DOHH2 (cell line): ENCODE data around the gene GSTA5.
"Not testable (repeated sequence)": the region's sequence is repeated elsewhere in the genome, so short reads cannot be mapped to it uniquely, and the experiment has no call there.

Source experiments
- H3F3A ChIP-seq: fragments of 200-600 bp; sonication (generic), shearing (Covaris generic); 2 replicates; pipeline ENCODE4 v1.6.0; 2016; ENCODE audit warnings: antibody characterized with exemption, mild to moderate bottlenecking; ENCODE audit not compliant: control insufficient read depth, insufficient read depth
- H3K27ac ChIP-seq: fragments of 200-600 bp; sonication (generic); 2 replicates; pipeline ENCODE4 v1.5.1; 2014; ENCODE audit warnings: low read depth, mild to moderate bottlenecking, low read length, moderate library complexity
- H3K27me3 ChIP-seq: fragments of 200-600 bp; sonication (generic); 2 replicates; pipeline ENCODE4 v1.6.1; 2014; ENCODE audit warnings: mild to moderate bottlenecking, low read length, mixed read lengths; ENCODE audit not compliant: control insufficient read depth
- H3K36me3 ChIP-seq: fragments of 200-600 bp; sonication (generic); 2 replicates; pipeline ENCODE4 v1.6.1; 2014; ENCODE audit warnings: mild to moderate bottlenecking, low read length, moderate library complexity, mixed read lengths; ENCODE audit not compliant: control insufficient read depth
- H3K4me1 ChIP-seq: fragments of 200-600 bp; sonication (generic); 2 replicates; pipeline ENCODE4 v1.6.1; 2014; ENCODE audit warnings: mild to moderate bottlenecking, low read length, mixed read lengths; ENCODE audit not compliant: control insufficient read depth
- H3K4me2 ChIP-seq: fragments of 200-600 bp; sonication (generic); 2 replicates; pipeline ENCODE4 v1.6.0; 2014; ENCODE audit warnings: mild to moderate bottlenecking, low read length, moderate library complexity
- H3K4me3 ChIP-seq: fragments of 200-600 bp; sonication (generic); 2 replicates; pipeline ENCODE4 v1.5.1; 2014; ENCODE audit warnings: mild to moderate bottlenecking, low read length, mixed read lengths
- H3K79me2 ChIP-seq: fragments of 200-600 bp; sonication (generic); 2 replicates; pipeline ENCODE4 v1.6.1; 2014; ENCODE audit warnings: mild to moderate bottlenecking, low read length, mixed read lengths; ENCODE audit not compliant: control insufficient read depth
- H3K9me2 ChIP-seq: fragments of 200-600 bp; sonication (generic); replicated peaks from 2 replicates; pipeline ENCODE4 v1.6.1; 2014; ENCODE audit warnings: mild to moderate bottlenecking, low read length, mixed read lengths; ENCODE audit not compliant: control insufficient read depth
- H3K9me3 ChIP-seq: fragments of 200-600 bp; sonication (generic); 2 replicates; pipeline ENCODE4 v1.6.1; 2014; ENCODE audit warnings: antibody characterized with exemption, low read length, mixed read lengths; ENCODE audit not compliant: control insufficient read depth, insufficient read depth
- H4K20me1 ChIP-seq: fragments of 200-600 bp; sonication (generic); 2 replicates; pipeline ENCODE4 v1.6.0; 2014; ENCODE audit warnings: low read depth, mild to moderate bottlenecking, antibody characterized with exemption, low read length, moderate library complexity; ENCODE audit not compliant: control insufficient read depth, insufficient read depth
- CTCF ChIP-seq: fragments of 200-600 bp; sonication (generic); IDR thresholded peaks from one replicate; pipeline ENCODE4 v1.5.1; 2014; ENCODE audit warnings: antibody characterized with exemption, mild to moderate bottlenecking, low read depth, low read length; ENCODE audit not compliant: poor library complexity, severe bottlenecking
- EZH2phosphoT487 ChIP-seq: fragments of 200-600 bp; sonication (generic); IDR thresholded peaks from 2 replicates; pipeline ENCODE4 v1.6.1; 2017; ENCODE audit warnings: borderline replicate concordance, mild to moderate bottlenecking, antibody characterized with exemption, low read length, moderate library complexity, mixed read lengths

GSTA5 gene

DNA sequence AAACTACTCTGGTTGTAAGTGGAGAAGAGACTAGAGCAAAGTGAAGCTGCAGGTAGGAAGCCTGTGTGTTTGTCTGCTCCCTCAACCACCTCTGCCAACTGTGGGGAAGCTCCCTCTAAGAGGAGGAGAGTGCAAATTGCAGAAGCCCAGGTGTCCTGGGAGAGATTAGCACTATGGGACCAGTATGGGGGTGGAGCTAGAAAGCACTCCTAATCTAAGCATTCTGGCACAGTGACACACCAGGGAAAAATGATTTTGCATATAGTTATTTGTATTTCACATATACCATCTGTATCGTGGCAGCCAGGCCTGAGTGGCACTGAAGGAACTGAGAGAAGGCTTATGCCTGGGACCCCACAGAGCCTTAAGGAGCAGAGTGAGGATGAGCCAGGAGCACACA is 49.8 kb downstream of the GSTA5 start:
- Histone ChIP-seq H3K36me3 (no peaks in the 10 kb centered on the region), H3K27ac (no peak overlapping the region), H3K4me2 (no peak overlapping the region), H3F3A (no peaks in the 10 kb centered on the region), H3K79me2 (no peaks in the 10 kb centered on the region), H3K9me2 (no peaks in the 10 kb centered on the region), H3K27me3 (no peaks in the 10 kb centered on the region), H3K4me3 (no peak overlapping the region), H3K4me1 (no peaks in the 10 kb centered on the region), H3K9me3 (no peaks in the 10 kb centered on the region), H4K20me1 (no peaks in the 10 kb centered on the region)
- TF ChIP-seq CTCF (no peak), EZH2phosphoT487 (no peak)

DNA sequence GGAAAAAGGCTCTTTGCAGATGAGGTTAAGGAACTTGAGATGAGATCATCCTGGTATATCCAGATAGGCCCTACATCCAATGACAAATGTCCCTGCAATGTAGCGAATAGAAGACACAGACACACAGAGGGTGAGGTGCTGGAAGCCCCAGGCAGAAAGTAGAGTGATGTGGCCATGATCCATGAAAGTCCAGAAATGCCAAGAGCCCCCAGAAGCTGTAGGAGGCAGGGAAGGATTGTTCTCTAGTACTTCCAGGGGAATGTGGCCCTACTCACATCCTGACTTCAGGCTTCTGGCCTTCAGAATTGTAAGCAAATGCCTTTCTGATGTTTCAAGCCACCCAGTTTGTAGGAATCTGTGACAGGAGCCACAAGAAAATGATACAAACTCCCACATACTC is 51.0 kb downstream of the GSTA5 start:
- not testable (repeated sequence) for H3K79me2 ChIP-seq, H3K36me3 ChIP-seq, H4K20me1 ChIP-seq, H3K4me2 ChIP-seq, H3K9me2 ChIP-seq, H3K4me3 ChIP-seq, H3K27ac ChIP-seq, H3K9me3 ChIP-seq, H3K4me1 ChIP-seq, H3F3A ChIP-seq, H3K27me3 ChIP-seq

DNA sequence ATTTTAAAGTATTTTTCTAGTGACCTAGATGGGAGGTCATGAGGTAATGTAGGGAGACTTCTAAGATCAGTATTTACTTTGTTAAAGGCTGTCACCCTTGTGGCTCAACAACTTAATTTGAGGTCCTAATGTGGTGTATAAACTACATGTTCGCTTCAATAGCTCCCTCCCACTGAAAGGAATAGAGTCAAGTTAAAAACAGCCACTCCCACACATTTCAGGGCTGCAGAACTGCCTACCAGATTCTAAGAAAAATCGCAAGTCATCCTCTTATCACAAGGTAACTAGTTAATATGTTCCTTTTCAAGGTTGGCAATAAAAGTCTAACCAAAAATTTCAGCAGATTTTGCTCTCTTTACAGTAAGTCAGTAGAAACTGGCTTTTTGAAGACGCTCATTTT is 52.1 kb downstream of the GSTA5 start:
- TF ChIP-seq CTCF (no peak), EZH2phosphoT487 (no peak)
- no peaks in the 10 kb centered on the region for H3F3A ChIP-seq
- H3K9me3 ChIP-seq = no peaks in the 10 kb centered on the region
- H3K27me3 ChIP-seq = no peaks in the 10 kb centered on the region
- H3K4me1 ChIP-seq = no peaks in the 10 kb centered on the region
- H3K36me3 ChIP-seq = no peaks in the 10 kb centered on the region
- no peaks in the 10 kb centered on the region for H3K9me2 ChIP-seq
- H3K4me2 ChIP-seq = no peak overlapping the region
- H4K20me1 ChIP-seq = no peaks in the 10 kb centered on the region
- H3K79me2 ChIP-seq = no peaks in the 10 kb centered on the region
- H3K4me3 ChIP-seq = no peak overlapping the region
- no peak overlapping the region for H3K27ac ChIP-seq

DNA sequence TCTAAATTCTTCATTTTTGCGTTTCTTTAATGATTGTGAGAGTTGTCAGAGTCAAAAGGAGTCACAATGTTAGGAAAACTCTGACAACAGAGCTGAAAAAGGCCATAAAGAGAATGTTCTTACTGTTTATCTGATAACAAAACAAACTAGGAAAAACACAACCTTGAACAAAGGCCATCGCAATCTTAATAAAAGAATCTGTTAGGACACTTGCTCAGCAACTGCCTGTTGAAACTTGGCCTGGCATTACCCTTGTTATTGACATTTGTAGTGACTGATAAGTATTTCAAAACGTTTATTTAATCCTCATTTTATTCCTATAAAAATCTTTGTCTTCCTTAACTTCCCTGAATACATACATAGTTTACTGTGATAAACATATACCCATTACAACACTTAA is 52.7 kb downstream of the GSTA5 start:
- H3K79me2 ChIP-seq = no peaks in the 10 kb centered on the region
- no peaks in the 10 kb centered on the region for H3K9me3 ChIP-seq
- H3K36me3 ChIP-seq = no peaks in the 10 kb centered on the region
- H3K4me2 ChIP-seq = no peak overlapping the region
- no peaks in the 10 kb centered on the region for H3K9me2 ChIP-seq
- H4K20me1 ChIP-seq = no peaks in the 10 kb centered on the region
- no peak overlapping the region for H3K27ac ChIP-seq
- H3F3A ChIP-seq = no peaks in the 10 kb centered on the region
- no peaks in the 10 kb centered on the region for H3K4me1 ChIP-seq
- H3K4me3 ChIP-seq = no peak overlapping the region
- TF ChIP-seq EZH2phosphoT487 = no peak
- no peak for TF ChIP-seq CTCF
- H3K27me3 ChIP-seq = no peaks in the 10 kb centered on the region
